ENCODE measurements around the gene GPR155. TPM values are rescaled to one million over a fixed set of nuclear protein-coding genes. Genes with fewer than 3 reads are reported as not detected.
"Not testable (repeated sequence)": the region's sequence is repeated elsewhere in the genome, so short reads cannot be mapped to it uniquely, and the experiment has no call there.

GPR155 gene
- polyA plus RNA-seq, 1 donor from 2014 or later: 5.7 TPM

DNA sequence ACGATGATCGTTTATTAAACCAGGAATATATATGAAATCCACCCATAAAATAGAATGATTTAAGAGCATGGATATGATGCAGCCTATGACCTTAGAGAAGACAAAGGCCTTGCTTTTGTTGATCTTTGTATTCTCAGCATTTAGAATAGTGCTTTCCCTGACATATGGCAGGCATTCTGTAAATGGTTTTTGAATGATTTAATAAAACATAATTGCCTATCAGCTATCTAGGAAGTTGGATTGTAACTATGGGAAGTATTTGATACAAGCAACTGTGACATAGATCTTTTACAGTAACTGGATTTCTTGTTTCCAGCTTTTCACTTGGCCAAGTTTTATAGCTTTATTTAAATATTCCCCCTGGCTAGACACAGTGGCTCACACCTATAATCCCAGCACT lies 5.1 kb upstream of the GPR155 start:
- no peaks in the 10 kb centered on the region for H3F3A ChIP-seq (ENCODE audit: insufficient read depth, low read length, poor library complexity, severe bottlenecking)
- no peaks in the 10 kb centered on the region for H3K9me3 ChIP-seq (ENCODE audit: low read length)
- no peaks in the 10 kb centered on the region for H3K36me3 ChIP-seq (ENCODE audit: insufficient read depth, low read length)
- H2AFZ ChIP-seq (ENCODE audit: low read depth, low read length): no peak overlapping the region
- H3K79me2 ChIP-seq (replicated peaks; ENCODE audit: insufficient read depth, low read length): no peaks in the 10 kb centered on the region
- H3K27me3 ChIP-seq (ENCODE audit: insufficient read depth, low read depth, low read length): no peaks in the 10 kb centered on the region
- H3K9me2 ChIP-seq (ENCODE audit: insufficient read depth, low read length): no peaks in the 10 kb centered on the region
- no peak overlapping the region for H3K4me2 ChIP-seq (ENCODE audit: low read length)
- H3K27ac ChIP-seq (ENCODE audit: low read length): no peak overlapping the region
- no peak overlapping the region for H3K9ac ChIP-seq (ENCODE audit: low read length)
- no peak overlapping the region for H3K4me3 ChIP-seq (ENCODE audit: low read length)
- no peak for TF ChIP-seq RAD21 (conservative IDR thresholded peaks at IDR 0.05)
- TF ChIP-seq, protein P1, sequence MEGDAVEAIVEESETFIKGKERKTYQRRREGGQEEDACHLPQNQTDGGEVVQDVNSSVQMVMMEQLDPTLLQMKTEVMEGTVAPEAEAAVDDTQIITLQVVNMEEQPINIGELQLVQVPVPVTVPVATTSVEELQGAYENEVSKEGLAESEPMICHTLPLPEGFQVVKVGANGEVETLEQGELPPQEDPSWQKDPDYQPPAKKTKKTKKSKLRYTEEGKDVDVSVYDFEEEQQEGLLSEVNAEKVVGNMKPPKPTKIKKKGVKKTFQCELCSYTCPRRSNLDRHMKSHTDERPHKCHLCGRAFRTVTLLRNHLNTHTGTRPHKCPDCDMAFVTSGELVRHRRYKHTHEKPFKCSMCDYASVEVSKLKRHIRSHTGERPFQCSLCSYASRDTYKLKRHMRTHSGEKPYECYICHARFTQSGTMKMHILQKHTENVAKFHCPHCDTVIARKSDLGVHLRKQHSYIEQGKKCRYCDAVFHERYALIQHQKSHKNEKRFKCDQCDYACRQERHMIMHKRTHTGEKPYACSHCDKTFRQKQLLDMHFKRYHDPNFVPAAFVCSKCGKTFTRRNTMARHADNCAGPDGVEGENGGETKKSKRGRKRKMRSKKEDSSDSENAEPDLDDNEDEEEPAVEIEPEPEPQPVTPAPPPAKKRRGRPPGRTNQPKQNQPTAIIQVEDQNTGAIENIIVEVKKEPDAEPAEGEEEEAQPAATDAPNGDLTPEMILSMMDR (IDR thresholded peaks at IDR 0.05; ENCODE audit: poor library complexity, severe bottlenecking): no peak
- no peak for TF ChIP-seq POLR2AphosphoS5 (IDR thresholded peaks at IDR 0.05)
- TF ChIP-seq MXI1 (conservative IDR thresholded peaks at IDR 0.05; ENCODE audit: poor library complexity, severe bottlenecking): no peak
- no peak for TF ChIP-seq TAF1 (IDR thresholded peaks at IDR 0.05; ENCODE audit: low read depth)
- TF ChIP-seq EP300 (conservative IDR thresholded peaks at IDR 0.05; ENCODE audit: poor library complexity, severe bottlenecking): no peak
- no peak for TF ChIP-seq SMC3 (conservative IDR thresholded peaks at IDR 0.05; ENCODE audit: poor library complexity)
- no peak for TF ChIP-seq EZH2 (IDR thresholded peaks at IDR 0.05; ENCODE audit: borderline replicate concordance, insufficient read depth, low read length, poor library complexity, severe bottlenecking)
- TF ChIP-seq, protein P2, sequence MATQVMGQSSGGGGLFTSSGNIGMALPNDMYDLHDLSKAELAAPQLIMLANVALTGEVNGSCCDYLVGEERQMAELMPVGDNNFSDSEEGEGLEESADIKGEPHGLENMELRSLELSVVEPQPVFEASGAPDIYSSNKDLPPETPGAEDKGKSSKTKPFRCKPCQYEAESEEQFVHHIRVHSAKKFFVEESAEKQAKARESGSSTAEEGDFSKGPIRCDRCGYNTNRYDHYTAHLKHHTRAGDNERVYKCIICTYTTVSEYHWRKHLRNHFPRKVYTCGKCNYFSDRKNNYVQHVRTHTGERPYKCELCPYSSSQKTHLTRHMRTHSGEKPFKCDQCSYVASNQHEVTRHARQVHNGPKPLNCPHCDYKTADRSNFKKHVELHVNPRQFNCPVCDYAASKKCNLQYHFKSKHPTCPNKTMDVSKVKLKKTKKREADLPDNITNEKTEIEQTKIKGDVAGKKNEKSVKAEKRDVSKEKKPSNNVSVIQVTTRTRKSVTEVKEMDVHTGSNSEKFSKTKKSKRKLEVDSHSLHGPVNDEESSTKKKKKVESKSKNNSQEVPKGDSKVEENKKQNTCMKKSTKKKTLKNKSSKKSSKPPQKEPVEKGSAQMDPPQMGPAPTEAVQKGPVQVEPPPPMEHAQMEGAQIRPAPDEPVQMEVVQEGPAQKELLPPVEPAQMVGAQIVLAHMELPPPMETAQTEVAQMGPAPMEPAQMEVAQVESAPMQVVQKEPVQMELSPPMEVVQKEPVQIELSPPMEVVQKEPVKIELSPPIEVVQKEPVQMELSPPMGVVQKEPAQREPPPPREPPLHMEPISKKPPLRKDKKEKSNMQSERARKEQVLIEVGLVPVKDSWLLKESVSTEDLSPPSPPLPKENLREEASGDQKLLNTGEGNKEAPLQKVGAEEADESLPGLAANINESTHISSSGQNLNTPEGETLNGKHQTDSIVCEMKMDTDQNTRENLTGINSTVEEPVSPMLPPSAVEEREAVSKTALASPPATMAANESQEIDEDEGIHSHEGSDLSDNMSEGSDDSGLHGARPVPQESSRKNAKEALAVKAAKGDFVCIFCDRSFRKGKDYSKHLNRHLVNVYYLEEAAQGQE (IDR thresholded peaks at IDR 0.05; ENCODE audit: borderline replicate concordance): no peak
- H4K20me1 ChIP-seq (ENCODE audit: insufficient read depth): no peaks in the 10 kb centered on the region

DNA sequence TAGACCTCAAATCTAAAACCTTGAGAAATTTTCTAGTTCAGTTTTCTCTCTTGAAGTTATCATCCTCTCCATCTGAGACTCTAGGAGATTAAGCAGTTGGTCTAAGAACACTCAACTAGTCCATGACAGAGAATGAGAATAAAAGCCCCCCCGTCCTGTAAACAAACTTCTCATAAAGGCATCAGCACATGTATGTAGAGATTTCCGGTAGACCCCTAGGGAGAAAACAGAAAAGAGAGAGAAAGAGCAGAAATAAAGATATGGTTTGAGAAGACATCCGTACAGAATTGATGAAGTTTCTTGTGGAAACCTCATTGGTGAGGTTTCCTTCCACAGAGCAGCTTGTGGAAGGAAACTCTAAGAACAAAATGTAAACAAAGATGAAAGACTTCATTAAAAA lies 3.2 kb upstream of the GPR155 start:
- H3K9me2 ChIP-seq (ENCODE audit: insufficient read depth, low read length): no peaks in the 10 kb centered on the region
- H3K4me3 ChIP-seq (ENCODE audit: low read length): no peak overlapping the region
- peaks cover 12% of the 10 kb centered on the region for H3K27me3 ChIP-seq (ENCODE audit: insufficient read depth, low read depth, low read length)
- H3K4me2 ChIP-seq (ENCODE audit: low read length): no peak overlapping the region
- no peak overlapping the region for H3K27ac ChIP-seq (ENCODE audit: low read length)
- H3F3A ChIP-seq (ENCODE audit: insufficient read depth, low read length, poor library complexity, severe bottlenecking): no peaks in the 10 kb centered on the region
- H3K9me3 ChIP-seq (ENCODE audit: low read length): no peaks in the 10 kb centered on the region
- no peak overlapping the region for H3K9ac ChIP-seq (ENCODE audit: low read length)
- H4K20me1 ChIP-seq (ENCODE audit: insufficient read depth): no peaks in the 10 kb centered on the region
- TF ChIP-seq POLR2AphosphoS5 (IDR thresholded peaks at IDR 0.05) (no peak), RAD21 (conservative IDR thresholded peaks at IDR 0.05) (no peak), SMC3 (conservative IDR thresholded peaks at IDR 0.05; ENCODE audit: poor library complexity) (no peak), EZH2 (IDR thresholded peaks at IDR 0.05; ENCODE audit: borderline replicate concordance, insufficient read depth, low read length, poor library complexity, severe bottlenecking) (no peak), TAF1 (IDR thresholded peaks at IDR 0.05; ENCODE audit: low read depth) (no peak), MXI1 (conservative IDR thresholded peaks at IDR 0.05; ENCODE audit: poor library complexity, severe bottlenecking) (no peak), EP300 (conservative IDR thresholded peaks at IDR 0.05; ENCODE audit: poor library complexity, severe bottlenecking) (no peak)
- TF ChIP-seq, protein P2 (IDR thresholded peaks at IDR 0.05; ENCODE audit: borderline replicate concordance): no peak
- TF ChIP-seq, protein P1 (IDR thresholded peaks at IDR 0.05; ENCODE audit: poor library complexity, severe bottlenecking): no peak
- H2AFZ ChIP-seq (ENCODE audit: low read depth, low read length): no peak overlapping the region
- H3K36me3 ChIP-seq (ENCODE audit: insufficient read depth, low read length): no peaks in the 10 kb centered on the region
- H3K79me2 ChIP-seq (replicated peaks; ENCODE audit: insufficient read depth, low read length): no peaks in the 10 kb centered on the region

DNA sequence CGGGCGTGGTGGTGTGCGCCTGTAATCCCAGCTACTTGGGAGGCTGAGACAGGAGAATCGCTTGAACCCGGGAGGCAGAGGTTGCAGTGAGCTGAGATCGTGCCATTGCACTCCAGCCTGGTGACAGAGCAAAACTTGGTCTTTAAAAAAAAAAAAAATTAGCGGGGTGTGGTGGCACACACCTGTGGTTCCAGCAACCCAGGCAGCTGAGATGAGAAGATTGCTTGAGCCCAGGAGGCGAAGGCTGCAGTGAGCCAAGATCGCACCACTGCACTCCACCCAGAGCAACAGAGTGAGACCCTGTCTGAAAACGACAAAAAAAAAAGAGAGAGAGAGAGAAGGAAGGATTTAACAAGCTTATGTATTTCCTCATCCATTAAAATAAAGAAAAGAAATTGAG lies 2.7 kb upstream of the GPR155 start:
- not testable (repeated sequence) for H3K9ac ChIP-seq (ENCODE audit: low read length); H3K9me3 ChIP-seq (ENCODE audit: low read length); H3K79me2 ChIP-seq (replicated peaks; ENCODE audit: insufficient read depth, low read length); H2AFZ ChIP-seq (ENCODE audit: low read depth, low read length); H3F3A ChIP-seq (ENCODE audit: insufficient read depth, low read length, poor library complexity, severe bottlenecking); H4K20me1 ChIP-seq (ENCODE audit: insufficient read depth); H3K27ac ChIP-seq (ENCODE audit: low read length); H3K4me2 ChIP-seq (ENCODE audit: low read length); H3K36me3 ChIP-seq (ENCODE audit: insufficient read depth, low read length); H3K4me3 ChIP-seq (ENCODE audit: low read length); H3K9me2 ChIP-seq (ENCODE audit: insufficient read depth, low read length)
- peaks cover 12% of the 10 kb centered on the region for H3K27me3 ChIP-seq (ENCODE audit: insufficient read depth, low read depth, low read length)

Measured in neural cell (in vitro differentiated cells).